ENCODE data around the gene KRT36. TPM values are rescaled to one million over a fixed set of nuclear protein-coding genes. Genes with fewer than 3 reads are reported as not detected.

The KRT36 gene
- total and polyA plus RNA-seq, 12 donors = 0.28 TPM; not detected in 11

- H3K4me1 ChIP-seq (replicated peaks in 1 of 2) = no peaks in the 10 kb centered on the region
- TF ChIP-seq CTCF (IDR thresholded peaks at IDR 0.05) (no peak), POLR2A (IDR thresholded peaks at IDR 0.05) (no peak)
- no peak overlapping the region for H3K27ac ChIP-seq
- H3K27me3 ChIP-seq = no peaks in the 10 kb centered on the region
- H3K4me3 ChIP-seq = no peak overlapping the region
- intact Hi-C loops (cut with DNase I) = no loop called here
- WGBS, 4 donors = 69 to 77% (median 72%) methylated on average over 5 to 10 of the region's 10 CpGs
- no peaks in the 10 kb centered on the region for H3K36me3 ChIP-seq (replicated peaks in 1 of 2)
- no peaks in the 10 kb centered on the region for H3K9me3 ChIP-seq (replicated peaks in 1 of 3)
- DNase-seq = no peak
Observed at GRCh38 chr17:41520821-41521521, 31.3 kb upstream of the KRT36 start.

GRCh38 chr17:41519501-41520224, 30.0 kb upstream of the KRT36 start:
- no peaks in the 10 kb centered on the region for H3K4me1 ChIP-seq (replicated peaks in 1 of 2)
- no peaks in the 10 kb centered on the region for H3K9me3 ChIP-seq (replicated peaks in 1 of 3)
- H3K27ac ChIP-seq = no peak overlapping the region
- no peak for TF ChIP-seq POLR2A (IDR thresholded peaks at IDR 0.05)
- no peak for TF ChIP-seq CTCF (IDR thresholded peaks at IDR 0.05)
- H3K27me3 ChIP-seq = no peaks in the 10 kb centered on the region
- intact Hi-C loops (cut with DNase I) = no loop called here
- no peak for DNase-seq
- H3K36me3 ChIP-seq (replicated peaks in 1 of 2) = no peaks in the 10 kb centered on the region
- no peak overlapping the region for H3K4me3 ChIP-seq
- 46 to 60% (median 50%) methylated on average over 7 to 11 of the region's 11 CpGs for WGBS, 4 donors

- Histone ChIP-seq H3K27ac (no peak within 1 kb of the TSS), H3K27me3 (no peaks in the 10 kb centered on the region), H3K4me1 (replicated peaks in 1 of 2) (no peaks in the 10 kb centered on the region), H3K4me3 (no peak within 1 kb of the TSS), H3K36me3 (replicated peaks in 1 of 2) (no peaks in the 10 kb centered on the region), H3K9me3 (replicated peaks in 1 of 3) (no peaks in the 10 kb centered on the region)
- intact Hi-C loops (cut with DNase I) = no loop called here
- DNase-seq = no peak
- TF ChIP-seq CTCF (IDR thresholded peaks at IDR 0.05) = no peak
- 69 to 87% (median 76%) methylated on average over 8 of the region's 8 CpGs for WGBS, 4 donors
Observed at GRCh38 chr17:41518789-41519449, 29.2 kb upstream of the KRT36 start, which contains the start of gene KRT15. TSS of gene KRT15 (minus strand) at chr17:41518890. CDS start at chr17:41518827, 63 bp downstream.

GRCh38 chr17:41518031-41518430, 28.3 kb upstream of the KRT36 start:
- no peak for DNase-seq
- TF ChIP-seq CTCF (IDR thresholded peaks at IDR 0.05) (no peak), POLR2A (IDR thresholded peaks at IDR 0.05) (no peak)
- Histone ChIP-seq H3K27me3 (no peaks in the 10 kb centered on the region), H3K9me3 (replicated peaks in 1 of 3) (no peaks in the 10 kb centered on the region), H3K36me3 (replicated peaks in 1 of 2) (no peaks in the 10 kb centered on the region), H3K27ac (no peak overlapping the region), H3K4me3 (no peak overlapping the region), H3K4me1 (replicated peaks in 1 of 2) (no peaks in the 10 kb centered on the region)
- 67 to 91% (median 80%) methylated on average over 1 to 3 of the region's 3 CpGs for WGBS, 4 donors
- intact Hi-C loops (cut with DNase I) = no loop called here

Measured in adrenal gland (tissue), 12 donors.